GM19328 (cell line): ENCODE results near the gene ANKFY1.
"Not testable (repeated sequence)": the region's sequence is repeated elsewhere in the genome, so short reads cannot be mapped to it uniquely, and the experiment has no call there.

Experiments
- ATAC-seq: cut with Tn5 transposase; IDR thresholded peaks from one replicate; pipeline ENCODE4 v1.9.1; 2021; ENCODE audit warnings: mild to moderate bottlenecking, moderate library complexity; ENCODE audit not compliant: unreplicated experiment

ANKFY1 gene

DNA sequence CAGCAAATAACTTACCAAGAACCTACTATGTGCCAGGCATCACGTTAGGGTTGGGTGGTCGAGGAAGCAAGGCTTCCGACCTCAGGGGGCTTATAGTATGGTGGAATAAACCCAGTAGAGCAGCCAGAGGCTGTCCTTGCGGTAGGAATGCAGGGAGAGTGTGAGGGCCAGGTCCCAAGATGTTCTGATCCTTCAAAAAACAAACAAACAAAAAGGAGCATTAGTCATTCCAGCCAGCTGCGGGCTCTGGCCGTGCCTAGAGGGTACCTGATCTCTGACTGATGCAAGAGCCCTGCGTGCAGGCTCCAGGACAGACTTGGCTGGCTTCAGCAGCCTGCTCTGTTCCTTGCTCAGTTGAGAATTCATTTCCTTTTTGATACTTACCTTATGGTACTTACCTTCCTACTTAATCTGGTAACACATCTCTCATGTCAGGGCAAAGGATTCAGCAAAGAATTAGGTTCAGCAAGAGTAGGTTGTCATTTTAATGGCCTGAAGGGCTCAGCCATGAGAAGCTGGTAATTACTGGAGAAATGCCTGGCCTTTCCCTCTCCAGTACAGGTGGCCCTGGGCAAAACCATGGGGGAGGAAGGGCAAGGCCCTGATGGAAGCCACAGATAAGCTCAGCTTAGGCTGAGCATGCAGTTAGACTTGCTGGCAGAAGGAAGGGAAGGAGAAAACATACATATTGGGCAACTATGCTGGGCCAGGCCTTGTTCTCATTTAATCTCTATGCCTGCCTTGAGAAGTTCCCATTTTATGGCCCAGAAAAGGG, 102.4 kb downstream of the ANKFY1 start:
- ATAC-seq: no peak

DNA sequence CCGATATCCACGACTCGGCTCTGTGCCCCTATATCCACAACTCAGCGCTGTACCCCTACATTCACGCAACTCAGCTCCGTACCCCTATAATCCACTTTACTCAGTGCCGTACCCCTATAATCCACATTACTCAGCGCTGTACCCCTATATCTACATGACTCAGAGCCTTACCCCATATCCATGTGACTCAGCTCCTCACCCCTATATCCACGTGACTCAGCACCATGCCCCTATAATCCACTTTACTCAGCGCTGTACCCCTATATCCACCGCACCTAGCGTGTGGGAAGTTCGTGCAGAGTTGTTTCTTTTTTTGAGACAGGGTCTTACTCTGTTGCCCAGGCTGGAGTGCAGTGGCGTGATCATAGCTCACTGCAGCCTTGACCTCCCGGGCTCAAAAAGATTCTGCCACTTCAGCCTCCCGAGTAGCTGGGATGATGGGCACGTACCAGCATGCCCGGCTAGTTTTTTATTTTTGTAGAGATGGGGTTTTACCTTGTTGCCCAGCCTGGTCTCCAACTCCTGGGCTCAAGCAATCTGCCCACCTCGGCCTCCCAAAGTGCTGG, 103.4 kb downstream of the ANKFY1 start:
- ATAC-seq: no peak

DNA sequence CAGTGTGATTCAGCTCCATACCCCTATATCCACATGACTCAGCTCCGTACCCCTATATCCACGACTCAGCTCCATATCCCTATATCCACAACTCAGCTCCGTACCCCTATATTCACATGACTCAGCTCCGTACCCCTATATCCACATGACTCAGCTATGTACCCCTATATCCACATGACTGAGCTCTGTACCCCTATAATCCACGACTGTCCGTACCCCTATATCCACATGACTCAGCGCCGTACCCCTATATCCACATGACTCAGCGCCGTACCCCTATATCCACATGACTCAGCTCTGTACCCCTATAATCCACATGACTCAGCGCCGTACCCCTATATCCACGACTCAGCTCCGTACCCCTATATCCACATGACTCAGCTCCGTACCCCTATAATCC, 104.0 kb downstream of the ANKFY1 start:
- ATAC-seq: no peak

DNA sequence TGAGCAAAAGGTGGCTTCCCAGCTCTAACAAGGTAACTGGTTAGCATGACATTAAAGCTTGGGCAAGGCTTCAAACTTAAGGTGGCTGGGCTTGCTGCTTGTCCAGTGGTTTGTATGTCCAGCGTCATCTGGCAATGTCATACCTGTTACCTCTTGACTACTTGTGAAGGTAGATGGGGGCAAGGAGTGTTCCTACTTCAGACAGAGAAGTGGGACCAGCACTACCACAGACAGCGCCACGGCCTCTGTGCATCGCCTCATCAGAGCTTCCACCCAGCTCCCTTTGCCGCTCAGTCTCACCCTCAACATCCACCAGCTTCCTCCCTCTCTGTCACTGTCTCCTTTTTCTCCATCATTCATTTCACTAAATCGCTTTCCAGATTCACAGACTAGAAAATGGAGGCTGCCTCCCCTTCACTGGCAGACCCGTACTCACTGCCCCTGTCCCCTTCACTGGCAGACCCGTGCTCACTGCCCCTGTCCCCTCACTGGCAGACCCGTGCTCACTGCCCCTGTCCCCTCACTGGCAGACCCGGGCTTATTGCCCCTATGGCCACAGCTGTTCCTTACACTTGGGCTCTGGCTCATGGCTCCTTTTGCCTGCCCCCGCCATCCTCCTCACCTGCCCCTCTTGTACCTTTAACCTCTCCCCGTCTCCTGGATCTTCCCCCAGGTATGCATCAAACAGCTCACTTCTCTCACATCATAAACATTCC, 106.0 kb downstream of the ANKFY1 start:
- ATAC-seq: no peak

DNA sequence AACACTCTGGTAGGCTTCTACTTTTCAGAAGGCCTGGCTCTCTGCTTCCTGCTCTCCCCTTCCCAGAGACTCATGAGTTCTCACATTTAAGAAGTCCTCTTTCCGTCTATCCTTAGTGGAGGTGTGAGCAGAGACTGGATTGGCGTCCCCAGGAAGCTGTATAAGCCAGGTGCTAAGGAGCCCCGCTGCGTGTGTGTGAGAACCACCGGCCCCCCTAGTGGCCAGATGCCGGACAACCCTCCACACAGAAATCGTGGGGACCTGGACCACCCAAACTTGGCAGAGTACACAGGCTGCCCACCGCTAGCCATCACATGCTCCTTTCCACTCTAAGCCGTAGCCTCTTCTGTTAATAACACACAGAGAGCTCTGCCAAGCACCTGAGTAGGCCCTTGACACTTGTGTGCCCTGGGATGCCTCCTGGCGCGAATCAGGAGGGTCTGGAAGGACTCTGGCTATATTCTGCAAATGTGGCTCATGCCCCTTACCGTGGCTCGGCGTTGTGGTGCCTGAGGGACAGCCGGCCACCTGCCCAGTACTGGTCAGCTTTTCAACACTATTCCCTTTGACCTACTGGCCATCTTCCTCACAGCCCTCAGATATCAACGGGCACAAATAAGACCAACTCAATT, 106.9 kb downstream of the ANKFY1 start:
- ATAC-seq: no peak

DNA sequence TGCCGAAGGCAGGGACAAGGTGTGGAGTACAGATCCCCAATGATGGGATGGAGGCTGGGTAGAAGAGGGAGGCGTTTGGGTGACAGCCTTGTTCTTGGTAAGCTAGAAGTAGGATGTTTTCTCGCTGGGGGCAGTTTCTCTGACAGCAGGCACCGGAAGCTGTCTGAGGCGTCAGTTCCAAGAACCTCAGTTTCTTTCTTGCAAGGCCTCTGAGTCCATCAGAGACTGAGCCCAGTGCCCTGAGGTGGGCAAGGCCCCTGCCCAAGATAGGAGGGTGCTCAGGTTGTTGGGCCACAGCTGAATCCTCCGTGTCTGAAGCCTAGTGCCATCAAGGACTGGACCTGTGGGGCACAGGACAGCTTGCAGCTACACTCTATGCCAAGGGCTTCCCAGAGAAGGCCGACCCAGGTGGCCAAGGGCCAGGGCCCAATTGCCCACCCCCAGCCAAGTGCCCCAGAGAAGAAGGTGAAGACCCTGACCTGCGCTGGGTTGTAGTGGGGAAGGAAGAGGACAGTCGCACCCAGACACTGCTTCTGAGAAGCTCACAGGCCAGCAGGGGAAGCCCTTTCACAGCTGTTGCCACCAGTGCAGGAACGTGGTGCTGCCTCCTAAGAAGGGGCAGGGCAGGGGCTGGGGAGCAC, 107.7 kb downstream of the ANKFY1 start:
- ATAC-seq: no peak

DNA sequence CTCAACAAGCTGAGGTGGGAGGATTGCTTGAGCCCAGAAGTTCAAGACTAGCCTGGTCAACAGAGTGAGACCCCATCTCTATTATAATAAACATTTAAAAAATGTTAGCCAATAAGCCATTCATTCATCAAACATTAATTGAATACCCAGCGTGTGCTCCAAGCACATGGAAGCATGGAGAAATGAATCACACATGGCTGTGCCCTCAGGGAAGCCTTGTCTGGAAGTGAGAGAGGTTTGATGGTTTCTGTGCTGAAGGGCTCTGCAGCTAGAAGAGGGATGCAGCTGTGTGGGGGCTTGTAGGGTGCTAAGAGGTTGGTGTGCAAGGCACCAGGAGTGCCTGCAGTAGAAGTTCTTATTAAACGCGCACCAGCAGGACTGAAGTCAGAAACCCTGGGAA, 109.6 kb downstream of the ANKFY1 start:
- no peak for ATAC-seq

DNA sequence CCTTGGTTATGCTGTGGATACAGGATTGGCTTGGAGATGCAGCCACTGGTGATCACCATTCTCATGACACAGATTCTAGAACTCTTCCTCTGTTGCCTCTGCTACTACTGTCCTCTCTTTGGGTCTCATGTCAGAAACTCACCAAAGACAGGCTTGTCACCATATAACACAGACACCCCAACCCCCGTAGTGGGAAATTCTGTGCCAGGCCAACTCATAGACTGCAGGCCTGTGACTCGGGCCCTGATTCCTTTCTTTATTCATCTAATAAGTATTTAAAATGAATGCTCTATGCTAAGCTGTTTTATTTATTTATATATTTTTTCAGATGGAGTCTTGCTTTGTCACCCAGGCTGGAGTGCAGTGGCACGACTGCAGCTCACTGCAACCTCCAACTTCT, 111.3 kb downstream of the ANKFY1 start:
- ATAC-seq: no peak

DNA sequence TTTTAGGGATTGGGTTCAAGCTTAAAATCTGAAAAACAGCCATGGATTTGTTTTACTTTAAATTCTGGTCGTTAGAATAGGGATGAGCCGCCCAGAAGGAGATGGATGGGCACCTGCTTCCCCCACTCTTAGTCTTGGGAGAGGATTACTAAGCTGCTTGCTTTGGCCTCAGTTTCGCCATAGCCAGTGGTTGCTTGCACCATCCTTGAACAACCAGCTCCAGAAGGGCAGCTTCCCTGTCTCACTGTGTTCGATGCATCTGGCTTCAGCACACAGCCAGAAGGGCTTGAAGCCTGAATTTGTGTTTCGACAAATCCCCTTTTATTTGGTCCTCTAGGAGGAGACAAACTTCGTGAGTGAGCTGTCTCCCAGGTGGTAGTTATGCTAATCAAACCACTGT, 113.7 kb downstream of the ANKFY1 start:
- no peak for ATAC-seq

DNA sequence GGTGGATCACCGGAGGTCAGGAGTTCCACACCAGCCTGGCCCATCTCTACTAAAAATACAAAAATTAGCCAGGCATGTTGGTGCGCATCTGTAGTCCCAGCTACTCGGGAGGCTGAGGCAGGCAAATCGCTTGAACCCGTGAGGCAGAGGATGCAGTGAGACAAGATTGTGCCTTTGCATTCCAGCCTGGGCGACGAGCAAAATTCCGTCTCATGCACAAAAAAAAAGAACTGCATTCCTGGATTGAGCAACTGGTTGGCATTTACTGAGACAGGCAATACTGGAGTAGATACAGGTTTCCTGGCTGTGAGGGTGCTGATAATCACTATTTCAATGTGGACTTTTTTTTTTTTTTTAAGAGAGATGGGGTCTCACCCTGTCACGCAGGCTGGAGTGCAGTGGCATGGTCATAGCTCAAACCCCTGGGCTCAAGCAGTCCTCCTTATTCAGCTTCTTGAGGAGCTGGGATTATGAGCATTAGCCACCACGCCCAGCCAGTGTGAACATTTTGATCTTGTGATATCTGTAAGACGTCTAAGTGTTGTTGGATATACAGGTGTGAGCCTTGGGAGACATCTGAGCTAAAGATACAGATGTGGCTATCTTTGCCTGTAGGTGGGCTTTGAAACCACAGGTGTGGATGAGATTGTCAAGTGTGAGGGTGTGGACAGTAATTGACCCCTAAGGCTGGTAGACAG, 115.0 kb downstream of the ANKFY1 start:
- no peak for ATAC-seq

DNA sequence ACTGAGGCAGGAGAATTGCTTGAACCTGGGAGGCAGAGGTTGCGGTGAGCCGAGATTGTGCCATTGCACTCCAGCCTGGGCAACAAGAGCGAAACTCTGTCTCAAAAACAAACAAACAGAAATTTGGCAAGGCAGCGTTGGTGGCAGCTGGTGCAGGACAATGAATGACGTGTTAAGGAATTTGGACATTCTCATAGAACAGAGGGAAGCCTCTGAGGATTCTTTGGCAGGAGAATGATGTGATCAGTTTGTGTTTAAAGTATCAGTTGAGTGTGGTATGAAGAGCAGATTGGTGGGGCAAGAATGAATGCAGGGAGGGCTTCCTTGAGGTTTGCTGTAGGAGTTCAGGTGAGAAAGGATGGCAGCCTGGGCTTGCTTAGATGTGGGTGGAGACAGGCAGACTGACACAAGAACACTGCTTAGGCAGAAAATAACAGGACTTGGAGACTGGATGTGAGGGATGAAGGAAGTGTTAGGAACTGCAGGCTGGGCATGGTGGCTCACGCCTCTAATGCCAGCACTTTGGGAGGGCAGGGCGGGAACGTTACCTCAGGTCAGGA, 115.9 kb downstream of the ANKFY1 start:
- ATAC-seq: no peak

DNA sequence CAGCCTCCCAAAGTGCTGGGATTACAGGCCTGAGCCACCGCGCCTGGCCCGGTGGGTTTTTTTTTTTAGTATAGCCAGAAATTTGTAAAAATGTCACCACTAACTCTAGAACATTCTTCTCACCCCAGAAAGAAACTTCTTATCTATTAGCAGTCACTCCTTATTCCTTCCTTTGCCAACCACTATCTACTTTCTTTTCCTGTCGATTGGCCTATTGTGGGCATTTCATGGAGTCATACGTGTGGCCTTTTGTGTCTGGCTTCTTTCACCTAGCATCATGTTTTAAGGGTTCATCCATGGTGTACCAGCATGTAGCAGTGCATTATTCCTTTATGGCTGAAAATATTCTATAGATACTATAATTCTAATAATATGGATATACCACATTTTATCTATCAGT, 117.1 kb downstream of the ANKFY1 start:
- ATAC-seq: no peak

DNA sequence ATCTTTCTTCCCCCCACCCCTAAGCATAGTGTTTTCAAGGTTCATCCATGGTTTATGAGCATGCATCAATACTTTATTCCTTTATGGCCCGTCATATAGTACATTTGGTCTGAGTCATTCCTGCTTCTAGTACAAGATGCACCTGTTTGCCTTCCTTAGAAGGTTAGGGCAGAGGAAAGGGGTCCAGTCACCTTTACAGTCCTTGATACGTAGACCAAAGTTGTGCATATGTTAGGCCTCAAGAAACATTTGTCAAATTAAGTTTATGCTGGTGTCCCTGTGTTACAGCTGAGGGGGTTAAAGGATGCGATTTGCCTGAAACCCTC, 119.4 kb downstream of the ANKFY1 start:
- no peak for ATAC-seq

DNA sequence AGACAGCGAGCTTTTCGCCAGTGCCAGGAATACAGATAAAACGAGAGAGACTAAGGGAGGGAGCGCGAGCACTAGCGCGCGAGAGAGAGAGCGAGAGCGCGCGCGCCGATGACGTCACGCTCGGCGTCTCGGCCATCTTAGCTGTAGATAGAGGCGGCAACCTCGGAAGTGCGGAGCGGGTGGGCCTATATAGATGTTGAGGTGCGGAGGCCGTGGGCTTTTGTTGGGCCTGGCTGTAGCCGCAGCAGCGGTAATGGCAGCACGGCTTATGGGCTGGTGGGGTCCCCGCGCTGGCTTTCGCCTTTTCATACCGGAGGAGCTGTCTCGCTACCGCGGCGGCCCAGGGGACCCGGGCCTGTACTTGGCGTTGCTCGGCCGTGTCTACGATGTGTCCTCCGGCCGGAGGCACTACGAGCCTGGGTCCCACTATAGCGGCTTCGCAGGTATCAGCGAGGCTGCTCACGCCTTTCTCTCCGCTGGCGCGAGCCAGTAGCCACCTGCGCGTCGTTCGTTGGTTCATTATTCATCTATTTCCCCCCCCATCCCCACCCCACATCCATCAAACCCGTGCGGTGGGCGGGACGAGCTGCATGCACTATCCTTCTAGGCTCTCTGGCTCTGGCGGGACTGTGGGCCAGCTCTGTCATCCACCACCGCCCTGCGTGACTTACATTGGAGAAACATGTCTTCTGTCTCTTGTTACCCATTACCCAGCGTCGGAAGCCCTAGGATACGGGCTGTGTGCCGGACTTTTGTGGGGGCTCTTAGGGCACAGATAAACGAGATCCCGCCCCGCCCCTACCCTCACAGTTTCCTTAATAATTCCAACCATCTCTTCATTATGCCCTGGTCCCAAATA, 120.0 kb downstream of the ANKFY1 start:
- peak; percentile 59 for ATAC-seq

DNA sequence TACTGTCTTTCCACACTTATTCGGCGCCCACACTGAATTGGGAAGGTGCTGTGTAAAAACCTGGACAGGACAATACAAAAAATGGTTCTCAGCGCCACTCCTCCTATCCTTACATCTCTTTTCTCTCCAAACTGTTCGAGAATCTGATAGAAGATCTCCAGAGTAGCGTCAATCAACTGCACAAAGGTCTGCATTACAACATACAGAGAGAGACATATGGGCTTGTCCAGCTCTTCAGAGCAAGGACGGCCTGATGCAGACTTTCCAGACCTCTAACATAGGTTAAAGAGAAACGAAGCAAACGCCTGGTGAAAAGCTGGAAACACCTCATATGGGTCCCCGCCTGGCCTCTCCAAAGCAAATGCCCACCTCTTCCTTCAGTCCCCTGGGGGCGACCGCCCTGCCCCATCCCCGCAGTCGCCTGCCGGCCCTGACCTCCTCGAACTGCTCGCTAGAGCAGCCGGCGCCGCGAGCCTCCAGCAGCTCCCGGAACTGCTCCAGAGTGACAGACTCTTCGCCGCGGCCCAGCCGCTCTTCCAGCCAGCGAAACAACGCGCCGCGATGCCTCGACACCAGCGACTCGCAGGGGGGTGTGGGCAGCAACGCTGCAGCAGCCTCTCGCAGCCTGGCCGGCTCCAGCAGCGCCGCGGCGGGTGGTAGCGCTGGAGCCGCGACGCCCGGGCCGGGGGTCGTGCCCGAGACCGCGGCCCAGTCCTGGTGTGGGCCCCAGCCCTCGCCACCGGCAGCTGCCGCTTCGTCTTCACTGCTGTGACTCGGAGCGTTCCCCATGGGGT, 121.5 kb downstream of the ANKFY1 start:
- peak; percentile 8 for ATAC-seq

DNA sequence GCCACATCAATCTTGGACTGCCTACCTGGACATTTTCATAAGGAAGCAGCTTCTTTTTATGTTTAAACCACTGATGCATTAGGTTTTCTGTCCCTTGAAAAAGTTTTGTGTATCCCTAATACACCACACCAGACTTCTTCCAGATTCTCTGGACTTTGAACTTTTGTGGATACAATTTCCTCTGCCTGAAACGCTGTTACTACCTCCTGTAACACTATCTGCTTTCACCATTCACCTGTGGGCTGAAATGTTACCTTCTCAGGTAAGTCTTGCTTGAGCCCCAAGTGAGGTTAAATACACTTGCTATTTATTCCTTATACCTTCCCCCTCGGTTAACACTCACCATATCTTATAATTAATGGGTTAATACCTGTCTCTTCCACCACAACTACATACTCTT, 123.7 kb downstream of the ANKFY1 start:
- ATAC-seq: no peak

DNA sequence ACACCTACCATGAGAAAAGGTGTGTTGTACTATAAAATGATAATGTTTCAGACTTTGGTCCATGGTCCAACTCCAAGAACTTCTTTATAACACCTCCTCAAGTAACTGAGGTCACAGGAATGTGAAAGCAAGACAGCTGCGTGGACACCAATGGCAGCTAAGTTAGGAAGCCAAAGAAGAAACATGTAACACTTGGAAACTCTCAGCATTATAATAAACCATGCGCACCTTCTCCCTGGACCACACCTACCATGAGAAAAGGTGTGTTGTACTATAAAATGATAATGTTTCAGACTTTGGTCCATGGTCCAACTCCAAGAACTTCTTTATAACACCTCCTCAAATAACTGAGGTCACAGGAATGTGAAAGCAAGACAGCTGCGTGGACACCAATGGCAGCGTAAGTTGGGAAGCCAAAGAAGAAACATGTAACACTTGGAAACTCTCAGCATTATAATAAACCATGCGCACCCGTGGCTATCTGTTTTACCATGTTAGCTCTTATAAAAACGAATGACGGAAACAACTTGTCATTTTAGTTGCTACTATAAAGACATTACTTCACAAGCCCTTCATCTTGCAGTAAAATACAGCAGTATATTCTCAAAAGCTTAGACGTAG, 124.8 kb downstream of the ANKFY1 start:
- not testable (repeated sequence) for ATAC-seq

DNA sequence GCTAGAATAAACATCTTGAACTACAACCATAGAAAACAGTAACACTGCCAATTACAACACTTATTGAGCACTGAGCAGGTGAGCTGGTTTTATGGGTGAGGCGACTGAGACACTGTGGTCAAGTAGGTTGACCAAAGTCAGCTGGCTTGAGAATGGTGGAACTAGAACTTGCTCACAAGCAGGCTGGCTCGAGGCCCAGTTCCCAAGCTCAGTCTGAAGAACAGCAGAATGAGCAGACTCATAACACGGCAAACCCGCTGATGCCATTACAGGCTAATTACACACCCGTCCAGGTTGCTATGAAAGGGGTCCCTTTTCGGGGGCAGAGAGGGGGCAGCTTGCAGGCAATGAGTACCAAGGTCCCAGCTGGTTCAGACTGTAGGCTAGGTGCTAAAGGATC, 127.4 kb downstream of the ANKFY1 start:
- ATAC-seq: no peak
